Stomach (tissue), 9 donors: Measurements from ENCODE around the gene SMARCB1. TPM values are rescaled to one million over a fixed set of nuclear protein-coding genes. Genes with fewer than 3 reads are reported as not detected.

Source experiments
- DNase-seq, 2 donors: peaks; one replicate each; pipeline versions ENCODE4 v3.0.0 to v3.0.0-alpha.2; 2013 to 2019
- H3K27ac ChIP-seq, 5 donors: fragments of 200-600 bp in 4 of 5; sonication (generic) in 4 of 5; one replicate each; pipeline ENCODE4 v1.5.1; 2013 to 2019; ENCODE audit warnings: mild to moderate bottlenecking in 1 of 5, moderate library complexity in 1 of 5
- H3K27me3 ChIP-seq, 3 donors: fragments of 200-600 bp; sonication (generic); one replicate each; pipeline ENCODE4 v1.5.1; 2017 to 2019; ENCODE audit warnings: mixed run types in 1 of 3
- H3K36me3 ChIP-seq, 4 donors: fragments of 200-600 bp; sonication (generic); 1 replicate in 3 of 4; 2 replicates in 1 of 4; pipeline ENCODE4 v1.5.1; 2016 to 2019
- H3K4me1 ChIP-seq, 4 donors: fragments of 200-600 bp; sonication (generic); one replicate each; pipeline ENCODE4 v1.5.1; 2016 to 2019
- H3K4me3 ChIP-seq, 4 donors: fragments of 200-600 bp; sonication (generic) in 3 of 4; one replicate each; pipeline ENCODE4 v1.5.1; 2016 to 2019; ENCODE audit warnings: mild to moderate bottlenecking in 1 of 4
- H3K9me3 ChIP-seq, 4 donors: fragments of 200-600 bp; sonication (generic); one replicate each; pipeline ENCODE4 v1.5.1; 2016 to 2019
- EP300 ChIP-seq: sonication (generic); formaldehyde crosslinking; IDR thresholded peaks from one replicate; pipeline ENCODE4 v1.6.1; 2017; ENCODE audit warnings: antibody characterized with exemption
- POLR2A ChIP-seq, 4 donors: fragments of 450-650 bp; IDR thresholded peaks; one replicate each; pipeline ENCODE4 v1.6.1; 2016; ENCODE audit warnings: antibody characterized with exemption in 4 of 4, control low read depth in 2 of 4, mild to moderate bottlenecking in 1 of 4, moderate library complexity in 1 of 4
- POLR2AphosphoS5 ChIP-seq, 3 donors: sonication (generic); formaldehyde crosslinking; IDR thresholded peaks; one replicate each; pipeline ENCODE4 v1.6.1; 2016; ENCODE audit warnings: antibody characterized with exemption in 3 of 3
- WGBS, 5 donors: extraction: QIAGEN DNeasy Blood & Tissue Kit in 3 of 5; methylation state at CpG; one replicate each; pipeline versions ENCODE4 v1.1.5 to v1.1.7; 2013 to 2018; 5-methylcytosine and 5-hydroxymethylcytosine counted together
- intact Hi-C: fragments of 100-400 bp; cut with DNase I; formaldehyde crosslinking; loops from one replicate; pipeline ENCODE4 v1.15.1; 2023; ENCODE audit warnings: low total_unique reads
- polyA plus RNA-seq, 3 donors: library from polyadenylated mRNA; stranded (reverse); fragments of 200-250 nt; gene quantifications; one replicate each; pipeline ENCODE4 v1.2.3, GENCODE V29; 2013
- total RNA-seq, 5 donors: library from RNA; depleted of rRNA; stranded (reverse); fragments of >200 nt; gene quantifications; one replicate each; pipeline versions ENCODE4 v1.1.0 to v1.2.3, GENCODE V29; 2014 to 2016
- TF ChIP-seq, protein P1 (sequence below), 7 experiments: fragments of 450-650 bp in 4 of 7; fragments of 200-600 bp in 3 of 7; sonication (generic) in 3 of 7; IDR thresholded peaks; one replicate each; pipeline ENCODE4 v1.5.1; 2016 to 2019; ENCODE audit warnings: antibody characterized with exemption in 7 of 7, control low read depth in 2 of 7, mild to moderate bottlenecking in 1 of 7
- donor health status: healthy with polysubstance abuse.
- donor health status: Bipolar disorder and iron deficiency.
- donor health status: healthy.

Gene SMARCB1
- total and polyA plus RNA-seq, 8 donors, result 13.4 to 74.6 (median 40.8) TPM

DNA sequence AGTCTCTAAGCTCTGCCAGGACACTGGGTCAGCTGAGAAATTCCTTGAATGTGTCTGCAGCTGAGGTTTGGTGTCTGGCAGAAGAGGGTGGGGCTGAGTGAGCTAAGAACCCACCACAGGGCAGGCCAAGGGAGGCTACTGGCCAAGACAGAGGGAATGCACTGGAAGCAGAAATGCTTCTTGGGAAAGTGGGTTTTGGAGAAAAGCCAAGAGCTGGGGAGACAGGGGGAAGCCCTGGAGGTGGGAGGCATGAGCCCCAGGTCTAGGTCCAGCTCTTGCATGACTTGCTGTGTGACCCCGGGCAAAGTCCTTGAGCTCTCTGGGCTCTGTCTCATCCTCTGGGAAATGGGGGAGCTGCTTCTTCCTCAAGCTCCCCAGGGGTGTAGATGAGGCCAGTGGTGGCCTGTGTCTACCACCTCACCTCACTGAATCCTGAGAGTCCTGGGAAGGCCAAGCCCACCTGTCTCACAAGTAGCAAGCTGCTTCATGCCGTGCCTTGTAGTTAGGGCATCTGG is 11.8 kb upstream of the SMARCB1 start:
- H3K27ac ChIP-seq, result peak overlapping the region in 1 of 5 donors; percentile 70
- no peaks in the 10 kb centered on the region for H3K9me3 ChIP-seq
- H3K4me1 ChIP-seq, result peaks cover 27 to 60% (median 47%) of the 10 kb centered on the region in 4 donors
- peak in 1 of 2 donors; percentile 55 for DNase-seq
- peaks cover 0 to 5% (median 0%) of the 10 kb centered on the region in 3 donors for H3K27me3 ChIP-seq
- intact Hi-C loops, result no loop called here
- H3K4me3 ChIP-seq, result no peak overlapping the region
- H3K36me3 ChIP-seq, result no peaks in the 10 kb centered on the region
- 77 to 94% (median 84%) methylated on average over 2 of the region's 2 CpGs for WGBS, 5 donors
- TF ChIP-seq EP300 (no peak), POLR2A (IDR thresholded peaks at IDR 0.05) (no peak), POLR2AphosphoS5 (IDR thresholded peaks at IDR 0.05) (no peak)
- TF ChIP-seq, protein P1, sequence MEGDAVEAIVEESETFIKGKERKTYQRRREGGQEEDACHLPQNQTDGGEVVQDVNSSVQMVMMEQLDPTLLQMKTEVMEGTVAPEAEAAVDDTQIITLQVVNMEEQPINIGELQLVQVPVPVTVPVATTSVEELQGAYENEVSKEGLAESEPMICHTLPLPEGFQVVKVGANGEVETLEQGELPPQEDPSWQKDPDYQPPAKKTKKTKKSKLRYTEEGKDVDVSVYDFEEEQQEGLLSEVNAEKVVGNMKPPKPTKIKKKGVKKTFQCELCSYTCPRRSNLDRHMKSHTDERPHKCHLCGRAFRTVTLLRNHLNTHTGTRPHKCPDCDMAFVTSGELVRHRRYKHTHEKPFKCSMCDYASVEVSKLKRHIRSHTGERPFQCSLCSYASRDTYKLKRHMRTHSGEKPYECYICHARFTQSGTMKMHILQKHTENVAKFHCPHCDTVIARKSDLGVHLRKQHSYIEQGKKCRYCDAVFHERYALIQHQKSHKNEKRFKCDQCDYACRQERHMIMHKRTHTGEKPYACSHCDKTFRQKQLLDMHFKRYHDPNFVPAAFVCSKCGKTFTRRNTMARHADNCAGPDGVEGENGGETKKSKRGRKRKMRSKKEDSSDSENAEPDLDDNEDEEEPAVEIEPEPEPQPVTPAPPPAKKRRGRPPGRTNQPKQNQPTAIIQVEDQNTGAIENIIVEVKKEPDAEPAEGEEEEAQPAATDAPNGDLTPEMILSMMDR (IDR thresholded peaks at IDR 0.05), result no peak

DNA sequence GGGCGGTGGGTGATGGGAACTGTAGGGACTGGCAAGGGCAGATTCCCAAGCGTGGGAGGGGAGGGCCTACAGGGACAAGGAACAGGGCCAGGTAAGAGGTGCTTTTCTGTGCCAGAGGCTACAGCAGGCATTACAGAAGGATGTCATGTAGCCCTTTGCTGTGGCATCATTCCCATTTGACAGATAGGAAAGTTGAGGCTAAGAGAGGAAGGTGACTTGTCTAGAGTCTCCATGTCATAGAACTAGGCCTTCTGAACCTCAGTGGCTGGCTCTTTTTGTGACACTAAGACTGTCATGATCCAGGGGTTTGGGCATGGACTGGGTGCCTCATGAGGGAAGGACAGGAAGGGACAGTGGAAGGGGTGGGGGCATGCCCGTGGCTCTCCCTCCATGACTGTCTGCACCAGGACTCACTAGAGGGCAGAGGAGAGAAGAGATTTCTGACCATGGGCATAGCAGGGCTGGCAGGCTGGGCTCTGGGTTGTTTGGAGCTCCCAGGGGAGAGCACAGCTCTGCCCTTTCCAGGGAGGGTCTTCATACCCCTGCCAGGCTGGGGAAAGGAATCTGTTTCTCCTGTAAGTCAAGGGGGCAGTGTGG is 10.9 kb upstream of the SMARCB1 start:
- no peaks in the 10 kb centered on the region for H3K36me3 ChIP-seq
- 73 to 83% (median 79%) methylated on average over 3 of the region's 3 CpGs for WGBS, 5 donors
- no peak for TF ChIP-seq EP300
- no peak for TF ChIP-seq POLR2A (IDR thresholded peaks at IDR 0.05)
- TF ChIP-seq, protein P1 (IDR thresholded peaks at IDR 0.05), result no peak
- TF ChIP-seq POLR2AphosphoS5 (IDR thresholded peaks at IDR 0.05), result no peak
- H3K4me3 ChIP-seq, result no peak overlapping the region
- intact Hi-C loops, result no loop called here
- H3K9me3 ChIP-seq, result no peaks in the 10 kb centered on the region
- H3K27me3 ChIP-seq, result peaks cover 0 to 5% (median 0%) of the 10 kb centered on the region in 3 donors
- H3K27ac ChIP-seq, result peak overlapping the region in 1 of 5 donors; percentile 23
- DNase-seq, result no peak
- peaks cover 27 to 56% (median 43%) of the 10 kb centered on the region in 4 donors for H3K4me1 ChIP-seq

DNA sequence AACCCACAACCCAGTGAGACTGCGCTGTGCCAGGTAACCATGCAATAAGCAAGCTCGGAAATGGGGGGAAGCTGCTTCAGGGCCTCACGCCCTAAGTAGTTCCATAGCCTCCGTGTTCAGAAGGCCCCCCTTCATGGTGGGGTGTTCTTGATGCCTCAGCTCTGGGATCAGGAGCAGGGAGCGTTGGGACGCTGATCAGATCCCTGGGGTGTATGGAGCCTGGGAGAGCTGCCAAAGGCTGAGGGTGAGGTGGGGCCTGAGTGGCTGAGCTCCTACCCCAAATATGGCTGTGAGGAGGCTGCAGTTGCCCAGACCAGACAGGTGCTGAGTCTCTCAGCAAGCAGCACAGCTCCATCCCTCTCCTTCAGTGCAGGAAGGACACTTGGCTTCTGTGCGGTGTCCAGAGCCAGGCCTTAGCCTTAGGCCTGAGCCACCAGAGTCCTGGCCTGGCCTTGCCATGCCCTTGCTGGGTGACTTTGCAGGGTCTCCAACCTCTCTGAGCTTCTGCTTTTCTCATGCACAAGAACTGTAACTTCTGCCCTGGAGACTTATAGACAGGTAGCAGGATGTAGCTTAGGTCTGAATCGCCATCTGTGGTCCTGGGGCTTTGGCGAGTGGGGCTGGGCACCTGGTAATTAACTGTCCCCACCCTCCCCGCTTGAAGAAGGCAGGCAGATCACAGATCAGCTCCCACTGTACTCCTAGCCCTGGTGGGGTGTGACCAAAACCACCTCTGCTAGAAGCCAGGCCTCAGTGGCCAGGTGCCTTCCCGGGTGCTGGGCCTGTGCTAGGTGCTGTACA is 8.8 kb upstream of the SMARCB1 start:
- peak in 1 of 2 donors; percentile 58 for DNase-seq
- TF ChIP-seq POLR2A (IDR thresholded peaks at IDR 0.05) (no peak), POLR2AphosphoS5 (IDR thresholded peaks at IDR 0.05) (no peak), EP300 (no peak)
- TF ChIP-seq, protein P1 (IDR thresholded peaks at IDR 0.05), result no peak
- Histone ChIP-seq H3K27me3 (peaks cover 0 to 4% (median 0%) of the 10 kb centered on the region in 3 donors), H3K27ac (peak overlapping the region in 2 of 5 donors; percentile 17 to 38), H3K9me3 (no peaks in the 10 kb centered on the region), H3K4me1 (peaks cover 14 to 37% (median 26%) of the 10 kb centered on the region in 4 donors), H3K4me3 (no peak overlapping the region), H3K36me3 (no peaks in the 10 kb centered on the region)
- WGBS, 5 donors, result 79 to 85% (median 84%) methylated on average over 9 to 11 of the region's 11 CpGs
- intact Hi-C loops, result no loop called here

DNA sequence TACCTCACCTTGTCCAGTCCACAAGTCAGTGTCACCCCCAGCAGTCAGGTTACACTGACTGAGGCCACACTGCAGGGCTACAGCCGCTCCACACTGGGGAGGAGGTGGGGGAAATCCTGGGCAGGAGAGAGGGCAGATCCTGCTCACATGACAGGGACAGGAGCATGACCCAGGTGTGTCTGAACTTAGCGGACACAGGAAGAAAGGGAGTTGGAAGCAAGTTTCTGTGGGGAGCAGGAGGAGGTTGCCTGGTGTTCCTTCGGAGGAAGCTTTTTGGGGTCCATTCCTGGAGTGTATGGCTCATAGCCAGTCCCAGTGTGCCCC is 8.2 kb upstream of the SMARCB1 start:
- WGBS, 5 donors, result 74 to 87% (median 81%) methylated on average over 3 of the region's 3 CpGs
- no peaks in the 10 kb centered on the region for H3K9me3 ChIP-seq
- no peaks in the 10 kb centered on the region for H3K36me3 ChIP-seq
- H3K27ac ChIP-seq, result peak overlapping the region in 1 of 5 donors; percentile 38
- no peaks in the 10 kb centered on the region for H3K27me3 ChIP-seq
- intact Hi-C loops, result no loop called here
- peaks cover 8 to 33% (median 23%) of the 10 kb centered on the region in 4 donors for H3K4me1 ChIP-seq
- H3K4me3 ChIP-seq, result no peak overlapping the region
- TF ChIP-seq, protein P1 (IDR thresholded peaks at IDR 0.05), result no peak
- no peak for TF ChIP-seq POLR2AphosphoS5 (IDR thresholded peaks at IDR 0.05)
- TF ChIP-seq POLR2A (IDR thresholded peaks at IDR 0.05), result no peak
- TF ChIP-seq EP300, result no peak
- DNase-seq, result no peak
